ENCODE results near the gene GRK5. TPM values are rescaled to one million over a fixed set of nuclear protein-coding genes. Genes with fewer than 3 reads are reported as not detected.

Gene GRK5
- total RNA-seq, 2 donors from 2014 or later: 24.8 to 28.1 TPM

DNA sequence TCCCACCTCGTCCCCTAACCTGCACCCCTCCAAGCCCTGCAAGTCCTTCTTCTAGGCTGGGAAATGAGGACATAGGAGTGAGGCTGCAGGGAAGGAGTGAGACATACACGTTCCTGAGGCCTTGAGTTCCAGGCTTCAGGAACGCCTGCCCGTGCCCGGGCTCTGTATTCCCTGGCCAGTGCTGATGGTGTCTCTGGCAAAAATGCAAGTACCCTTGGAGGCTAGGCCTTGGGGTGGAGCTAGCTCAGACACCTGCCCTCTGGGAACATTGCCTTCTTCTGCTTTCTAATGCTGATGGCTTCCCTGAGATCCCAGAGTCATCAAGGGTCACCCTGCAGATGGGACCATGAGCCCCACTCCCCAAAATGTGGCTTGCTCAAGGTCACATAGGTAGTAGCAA, 76.0 kb downstream of the GRK5 start:
- Mint-ChIP-seq H3K4me3 (peak overlapping the region in 1 of 2 donors; percentile 52), H3K9me3 (no peaks in the 10 kb centered on the region), H3K36me3 (ENCODE audit: insufficient read depth in 2 of 2) (no peaks in the 10 kb centered on the region), H3K27me3 (ENCODE audit: low read depth) (no peaks in the 10 kb centered on the region), H3K4me1 (ENCODE audit: low read depth) (peaks cover 67% of the 10 kb centered on the region), H3K27ac (no peak overlapping the region)
- no peak for ATAC-seq (replicated peaks in 1 of 2)
- no peak for DNase-seq

DNA sequence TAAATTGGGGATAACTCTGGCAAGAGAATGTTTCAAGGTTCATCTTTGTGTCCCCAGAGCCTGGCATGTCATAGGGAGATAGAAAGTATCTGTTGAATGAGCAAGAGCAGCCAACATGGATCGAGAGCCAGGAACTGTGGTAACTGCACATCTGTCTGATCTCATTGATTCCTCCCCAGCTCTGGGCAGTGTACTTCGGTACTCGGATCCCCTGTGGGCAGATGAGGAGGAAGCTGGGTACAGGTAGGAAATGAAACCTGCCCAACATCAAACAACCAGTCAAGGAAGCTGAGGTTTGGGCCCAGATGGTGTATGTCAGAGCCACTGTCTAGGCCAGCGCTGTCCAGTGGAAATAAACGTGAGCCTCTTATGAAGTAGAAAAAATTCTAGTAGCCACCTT, 76.4 kb downstream of the GRK5 start:
- Mint-ChIP-seq H3K4me3 (peak overlapping the region in 1 of 2 donors; percentile 52), H3K27ac (no peak overlapping the region), H3K27me3 (ENCODE audit: low read depth) (no peaks in the 10 kb centered on the region), H3K4me1 (ENCODE audit: low read depth) (peaks cover 70% of the 10 kb centered on the region), H3K9me3 (no peaks in the 10 kb centered on the region), H3K36me3 (ENCODE audit: insufficient read depth in 2 of 2) (no peaks in the 10 kb centered on the region)
- DNase-seq (no peak), ATAC-seq (replicated peaks in 1 of 2) (peak; percentile 65 to 74)

DNA sequence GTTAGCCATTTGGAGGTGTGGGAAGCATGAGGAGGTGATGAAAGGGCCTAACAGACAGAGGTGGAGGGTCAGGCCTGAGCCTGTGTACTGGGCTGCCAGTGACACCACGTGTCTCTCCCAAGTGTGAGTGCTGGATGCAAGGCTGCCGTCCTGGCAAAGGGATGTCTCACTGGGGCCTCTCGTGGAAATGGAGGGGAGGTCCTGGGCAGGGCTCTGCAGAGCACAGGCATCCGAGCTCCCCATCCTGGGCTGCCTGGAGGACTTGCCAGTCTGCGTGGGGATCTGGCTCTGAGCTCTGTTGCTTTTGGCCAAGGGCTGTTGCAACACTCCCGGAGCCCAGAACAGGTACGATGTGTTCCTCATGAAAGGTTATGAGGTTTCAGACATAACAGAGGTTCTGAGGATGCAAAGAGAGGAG, 77.3 kb downstream of the GRK5 start:
- Mint-ChIP-seq H3K36me3 (ENCODE audit: insufficient read depth in 2 of 2) (no peaks in the 10 kb centered on the region), H3K4me3 (peak overlapping the region; percentile 69 to 77), H3K9me3 (no peaks in the 10 kb centered on the region), H3K27me3 (ENCODE audit: low read depth) (no peaks in the 10 kb centered on the region), H3K27ac (no peak overlapping the region), H3K4me1 (ENCODE audit: low read depth) (peaks cover 79% of the 10 kb centered on the region)
- ATAC-seq (replicated peaks in 1 of 2) (no peak), DNase-seq (no peak)

DNA sequence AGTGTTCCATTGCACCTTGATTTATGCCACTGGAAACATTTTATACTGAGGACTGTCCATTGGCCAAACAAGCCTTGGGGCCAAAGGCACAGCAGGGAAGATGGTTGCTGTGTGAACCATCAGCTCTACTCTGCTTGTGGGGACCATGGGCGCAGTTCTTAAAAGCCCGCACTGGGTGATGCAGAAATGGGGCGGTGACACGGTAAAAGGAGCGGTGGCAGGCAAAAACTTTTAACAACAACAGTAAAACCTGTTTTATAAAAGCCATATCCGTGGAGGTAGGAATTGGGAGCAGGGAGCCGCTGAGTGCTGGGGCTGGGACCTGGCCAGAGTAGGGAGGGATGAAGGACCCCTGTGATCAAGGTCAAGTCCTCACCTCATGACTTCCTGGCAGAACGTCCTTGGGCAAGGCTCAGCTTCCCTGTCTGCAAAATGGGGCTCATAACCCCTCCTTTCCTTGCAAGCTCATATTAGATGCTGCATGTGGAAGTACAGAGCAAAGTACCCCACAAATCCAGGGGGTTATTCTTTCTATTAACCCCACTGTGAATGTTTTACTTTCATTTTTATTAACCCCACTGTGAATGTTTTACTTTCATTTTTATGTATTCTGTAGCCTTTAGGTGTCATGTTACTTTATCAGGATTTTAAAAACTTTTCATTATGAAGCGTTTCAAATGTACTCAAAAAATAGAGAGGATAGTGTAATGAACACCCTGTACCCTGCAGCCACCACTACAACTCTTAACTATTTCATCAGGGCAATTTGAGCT, 78.3 kb downstream of the GRK5 start:
- Mint-ChIP-seq H3K4me3 (peak overlapping the region; percentile 77 to 87), H3K4me1 (ENCODE audit: low read depth) (peaks cover 84% of the 10 kb centered on the region), H3K27ac (peak overlapping the region; percentile 86), H3K27me3 (ENCODE audit: low read depth) (no peaks in the 10 kb centered on the region), H3K9me3 (no peaks in the 10 kb centered on the region), H3K36me3 (ENCODE audit: insufficient read depth in 2 of 2) (no peaks in the 10 kb centered on the region)
- DNase-seq (no peak), ATAC-seq (replicated peaks in 1 of 2) (peak; percentile 17 to 26)

DNA sequence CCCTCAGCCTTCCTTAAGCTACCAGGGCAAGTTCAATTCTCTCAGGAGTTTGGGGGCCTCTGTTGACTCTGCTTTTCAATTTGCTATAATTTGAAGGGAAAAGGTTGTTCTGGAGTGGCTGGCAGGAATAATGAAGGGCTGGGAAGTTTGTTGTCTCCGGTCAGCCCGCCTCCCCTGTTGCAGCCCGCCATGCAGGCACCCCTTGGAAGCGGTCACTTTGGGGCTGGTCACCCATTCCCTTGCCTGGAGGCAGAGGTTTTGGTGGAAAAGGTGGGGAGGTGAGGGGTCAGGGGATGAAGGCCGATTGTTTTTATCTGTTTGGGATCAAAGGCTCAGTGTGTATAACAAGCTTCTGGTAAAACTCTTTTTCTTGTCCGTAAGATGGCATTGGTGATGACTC, 79.1 kb downstream of the GRK5 start:
- no peaks in the 10 kb centered on the region for H3K9me3 Mint-ChIP-seq
- peaks cover 83% of the 10 kb centered on the region for H3K4me1 Mint-ChIP-seq (ENCODE audit: low read depth)
- no peaks in the 10 kb centered on the region for H3K27me3 Mint-ChIP-seq (ENCODE audit: low read depth)
- no peaks in the 10 kb centered on the region for H3K36me3 Mint-ChIP-seq (ENCODE audit: insufficient read depth in 2 of 2)
- DNase-seq: no peak
- no peak for ATAC-seq (replicated peaks in 1 of 2)
- H3K27ac Mint-ChIP-seq: peak overlapping the region; percentile 86
- H3K4me3 Mint-ChIP-seq: peak overlapping the region; percentile 77 to 87

DNA sequence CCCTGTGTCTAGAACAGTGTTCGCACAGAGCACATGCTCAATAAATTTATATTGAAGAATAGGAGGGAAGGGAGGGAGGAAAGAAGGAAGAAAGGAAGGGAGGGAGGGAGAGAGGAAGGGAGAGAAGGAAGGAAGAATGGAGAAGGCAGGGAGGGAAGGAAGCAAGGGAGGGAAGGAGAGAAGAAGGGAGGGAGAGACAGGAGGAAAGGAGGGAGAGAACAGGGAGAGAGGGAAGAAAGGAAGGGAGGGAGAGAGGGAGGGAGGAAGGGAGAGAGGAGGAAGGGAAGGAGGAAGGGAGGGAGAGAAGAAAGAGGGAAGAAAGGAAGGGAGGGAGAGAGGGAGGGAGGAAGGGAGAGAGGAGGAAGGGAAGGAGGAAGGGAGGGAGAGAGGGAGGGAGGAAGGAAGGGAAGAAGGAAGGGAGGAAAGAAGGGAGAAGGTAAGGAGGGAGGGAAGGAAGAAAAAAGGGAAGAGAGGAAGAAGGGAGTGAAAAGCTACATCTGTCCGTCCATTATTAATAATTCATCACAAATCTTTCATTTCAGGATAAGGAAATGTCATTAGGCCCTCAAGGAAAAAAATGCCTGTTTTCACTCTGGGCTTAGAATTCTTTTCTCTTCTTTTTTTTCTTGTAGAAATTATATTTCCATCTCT, 79.7 kb downstream of the GRK5 start:
- Mint-ChIP-seq H3K27ac (no peak overlapping the region), H3K4me3 (peak overlapping the region; percentile 77 to 87), H3K9me3 (no peaks in the 10 kb centered on the region), H3K4me1 (ENCODE audit: low read depth) (peaks cover 85% of the 10 kb centered on the region), H3K27me3 (ENCODE audit: low read depth) (no peaks in the 10 kb centered on the region), H3K36me3 (ENCODE audit: insufficient read depth in 2 of 2) (no peaks in the 10 kb centered on the region)
- ATAC-seq (replicated peaks in 1 of 2) (no peak), DNase-seq (no peak)

DNA sequence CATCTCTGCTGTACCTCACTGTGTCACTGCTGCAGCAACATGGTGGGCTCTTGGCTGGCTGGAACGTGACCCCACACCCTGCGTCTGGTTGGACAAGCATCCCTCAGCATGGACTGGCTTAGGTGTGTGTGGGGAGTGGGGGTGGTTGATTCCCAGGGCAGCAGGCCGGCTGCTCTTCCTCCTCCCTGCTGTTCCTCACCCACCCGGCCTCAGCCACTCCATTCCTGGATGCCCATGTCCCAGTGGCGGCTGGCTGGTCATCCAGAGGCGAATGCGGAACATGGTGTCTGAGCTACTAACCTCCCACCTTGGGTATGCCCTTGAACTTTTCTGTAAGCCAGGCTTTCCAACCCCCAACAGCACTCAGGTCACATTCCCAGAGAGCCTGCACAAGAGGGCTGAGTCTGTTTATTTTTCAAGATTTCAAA, 81.2 kb downstream of the GRK5 start:
- Mint-ChIP-seq H3K27ac (no peak overlapping the region), H3K4me1 (ENCODE audit: low read depth) (peaks cover 90% of the 10 kb centered on the region), H3K4me3 (no peak overlapping the region), H3K36me3 (ENCODE audit: insufficient read depth in 2 of 2) (no peaks in the 10 kb centered on the region), H3K27me3 (ENCODE audit: low read depth) (no peaks in the 10 kb centered on the region), H3K9me3 (no peaks in the 10 kb centered on the region)
- no peak for DNase-seq
- no peak for ATAC-seq (replicated peaks in 1 of 2)

DNA sequence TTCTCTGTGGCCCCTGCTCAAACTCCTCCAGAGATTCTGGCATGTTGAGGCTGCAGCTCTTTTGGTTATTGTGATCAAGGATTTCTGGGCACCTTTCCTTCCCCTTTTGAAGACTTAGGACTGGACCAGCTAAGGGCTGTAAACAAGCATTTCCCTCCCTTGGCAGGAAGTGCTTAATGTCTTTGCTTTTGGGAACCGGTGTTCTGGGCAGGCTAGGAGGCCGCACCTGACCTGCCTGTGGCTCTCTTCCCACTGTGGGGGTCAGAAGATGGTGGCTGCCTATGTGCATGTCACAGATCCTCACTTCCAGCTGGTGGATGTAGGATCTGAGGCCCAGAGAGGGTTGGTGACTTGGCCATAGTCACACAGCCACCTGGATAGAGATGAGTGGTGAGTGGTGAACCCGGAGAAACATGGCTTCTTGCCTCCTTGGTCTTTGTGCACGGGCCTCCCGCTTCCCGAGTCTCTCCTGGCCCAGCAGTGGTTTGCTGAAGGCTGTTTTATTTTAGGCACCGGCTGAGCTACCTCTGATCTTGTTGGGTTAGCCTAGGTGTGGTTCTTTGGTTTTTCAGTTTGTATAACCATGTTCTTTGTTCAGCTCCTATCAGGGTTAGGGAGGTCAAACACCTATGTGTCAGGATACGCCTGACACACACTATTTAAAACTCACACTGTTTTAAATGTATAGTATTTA, 82.0 kb downstream of the GRK5 start:
- Mint-ChIP-seq H3K27ac (peak overlapping the region; percentile 43), H3K27me3 (ENCODE audit: low read depth) (no peaks in the 10 kb centered on the region), H3K4me3 (peak overlapping the region; percentile 48), H3K36me3 (ENCODE audit: insufficient read depth in 2 of 2) (no peaks in the 10 kb centered on the region), H3K4me1 (ENCODE audit: low read depth) (peaks cover 84% of the 10 kb centered on the region), H3K9me3 (no peaks in the 10 kb centered on the region)
- peak; percentile 48 to 68 for ATAC-seq (replicated peaks in 1 of 2)
- no peak for DNase-seq

DNA sequence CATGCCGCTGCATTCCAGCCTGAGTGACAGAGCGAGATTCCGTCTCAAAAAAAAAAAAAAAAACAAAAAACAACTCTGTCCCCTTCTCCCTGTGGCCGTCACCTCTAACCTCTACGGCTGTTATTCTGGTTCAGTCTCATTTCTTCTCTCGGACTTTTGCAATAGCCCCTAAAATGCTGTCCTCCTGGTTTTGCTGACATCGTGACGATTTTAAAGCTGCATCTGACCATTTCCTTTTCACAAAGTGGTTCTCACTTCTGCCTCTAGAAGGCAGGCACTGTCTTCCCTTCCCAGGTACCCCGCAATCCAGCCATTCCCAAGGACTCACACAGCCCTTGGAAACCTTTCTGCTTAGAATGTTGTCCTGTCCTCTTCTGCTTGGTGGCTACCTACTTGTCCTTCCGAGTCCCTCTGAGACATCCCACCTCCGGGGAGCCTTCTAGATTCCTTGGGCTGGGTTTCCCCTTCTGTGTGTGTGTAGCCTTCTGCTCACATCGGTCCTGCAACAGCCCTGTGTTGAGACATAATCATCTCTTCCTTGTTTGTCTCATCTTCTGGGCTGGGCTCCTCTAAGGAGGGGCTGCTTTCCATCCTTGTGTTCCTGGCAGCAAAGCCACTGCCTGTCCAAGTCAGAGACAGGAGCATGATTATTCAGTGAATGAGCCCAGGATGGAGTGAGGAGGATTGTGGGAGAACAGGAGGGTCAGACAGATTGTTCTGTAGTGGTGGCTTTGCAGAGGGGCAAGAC, 83.1 kb downstream of the GRK5 start:
- Mint-ChIP-seq H3K4me3 (no peak overlapping the region), H3K4me1 (ENCODE audit: low read depth) (peaks cover 73% of the 10 kb centered on the region), H3K9me3 (no peaks in the 10 kb centered on the region), H3K27me3 (ENCODE audit: low read depth) (no peaks in the 10 kb centered on the region), H3K36me3 (ENCODE audit: insufficient read depth in 2 of 2) (no peaks in the 10 kb centered on the region), H3K27ac (no peak overlapping the region)
- DNase-seq (no peak), ATAC-seq (replicated peaks in 1 of 2) (no peak)

DNA sequence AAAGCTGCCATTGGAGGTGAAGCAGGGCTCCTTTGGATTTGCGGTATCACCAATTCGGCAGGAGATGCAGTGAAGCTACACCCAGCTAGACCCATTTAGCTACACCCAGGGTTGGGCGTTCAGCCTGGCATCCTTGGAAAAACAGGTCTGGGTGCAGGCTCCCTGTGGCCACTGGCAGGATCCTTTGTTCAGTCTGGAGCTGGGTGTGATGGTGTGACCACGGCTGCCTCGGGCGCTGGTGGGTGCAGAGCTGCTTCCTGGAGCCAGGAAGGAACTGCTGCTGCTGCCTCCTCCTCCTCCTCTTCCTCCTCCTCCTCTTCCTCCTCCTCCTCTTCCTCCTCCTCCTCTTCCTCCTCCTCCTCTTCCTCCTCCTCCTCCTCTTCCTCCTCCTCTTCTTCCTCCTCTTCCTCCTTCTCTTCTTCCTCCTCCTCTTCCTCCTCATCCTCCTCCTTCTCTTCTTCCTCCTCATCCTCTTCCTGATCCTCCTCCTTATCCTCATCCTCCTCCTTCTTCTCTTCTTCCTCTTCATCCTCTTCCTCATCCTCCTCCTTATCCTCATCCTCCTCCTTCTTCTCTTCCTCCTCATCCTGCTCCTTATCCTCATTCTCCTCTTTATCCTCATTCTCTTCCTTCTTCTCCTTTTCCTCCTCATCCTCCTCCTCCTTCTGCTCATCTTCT, 84.0 kb downstream of the GRK5 start:
- ATAC-seq (replicated peaks in 1 of 2): no peak
- no peak for DNase-seq
- Mint-ChIP-seq H3K4me3 (no peak overlapping the region), H3K9me3 (no peaks in the 10 kb centered on the region), H3K27me3 (ENCODE audit: low read depth) (no peaks in the 10 kb centered on the region), H3K36me3 (ENCODE audit: insufficient read depth in 2 of 2) (peaks cover 1 to 3% of the 10 kb centered on the region in 2 donors), H3K4me1 (ENCODE audit: low read depth) (peaks cover 64% of the 10 kb centered on the region), H3K27ac (no peak overlapping the region)

DNA sequence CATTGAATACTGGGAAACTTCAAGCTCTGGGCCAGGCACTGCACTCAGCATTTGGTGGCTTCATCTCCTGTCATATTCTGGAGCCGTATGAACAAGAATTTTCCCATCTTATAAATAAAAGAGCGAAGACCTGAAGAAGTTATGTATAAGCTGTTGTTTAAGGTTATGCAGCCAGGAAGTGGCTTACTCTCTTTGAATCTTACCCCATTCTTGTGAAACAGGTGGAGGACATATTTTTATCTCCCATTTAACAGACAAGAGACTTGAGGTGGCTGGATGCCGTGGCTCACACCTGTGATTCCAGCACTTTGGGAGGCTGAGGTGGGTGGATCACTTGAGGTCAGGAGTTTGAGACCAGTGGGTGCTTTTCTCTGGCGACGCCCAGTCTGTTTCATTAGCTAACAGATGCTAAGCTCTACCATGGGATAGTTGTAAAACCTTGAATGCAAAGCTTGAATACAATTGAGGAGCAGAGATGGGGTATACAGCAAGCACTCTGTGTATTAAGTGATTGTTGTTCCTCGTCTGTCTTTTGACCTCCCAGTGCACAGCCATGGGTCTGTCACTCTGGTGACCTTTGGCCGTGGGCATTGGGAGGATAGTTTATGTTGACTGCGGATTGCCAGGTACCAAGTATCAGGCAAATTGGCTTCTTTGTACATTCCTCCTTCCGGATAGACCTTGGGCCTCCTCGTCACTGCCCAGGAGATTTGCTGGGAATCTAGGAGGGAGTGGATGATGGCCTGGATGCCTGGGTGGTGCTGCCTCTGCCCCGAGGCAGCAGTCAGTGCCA, 85.8 kb downstream of the GRK5 start:
- peaks cover 46% of the 10 kb centered on the region for H3K4me1 Mint-ChIP-seq (ENCODE audit: low read depth)
- H3K4me3 Mint-ChIP-seq: peak overlapping the region in 1 of 2 donors; percentile 14
- no peak for DNase-seq
- H3K27me3 Mint-ChIP-seq (ENCODE audit: low read depth): no peaks in the 10 kb centered on the region
- no peaks in the 10 kb centered on the region for H3K9me3 Mint-ChIP-seq
- peaks cover 3 to 4% of the 10 kb centered on the region in 2 donors for H3K36me3 Mint-ChIP-seq (ENCODE audit: insufficient read depth in 2 of 2)
- peak overlapping the region; percentile 72 for H3K27ac Mint-ChIP-seq
- no peak for ATAC-seq (replicated peaks in 1 of 2)

DNA sequence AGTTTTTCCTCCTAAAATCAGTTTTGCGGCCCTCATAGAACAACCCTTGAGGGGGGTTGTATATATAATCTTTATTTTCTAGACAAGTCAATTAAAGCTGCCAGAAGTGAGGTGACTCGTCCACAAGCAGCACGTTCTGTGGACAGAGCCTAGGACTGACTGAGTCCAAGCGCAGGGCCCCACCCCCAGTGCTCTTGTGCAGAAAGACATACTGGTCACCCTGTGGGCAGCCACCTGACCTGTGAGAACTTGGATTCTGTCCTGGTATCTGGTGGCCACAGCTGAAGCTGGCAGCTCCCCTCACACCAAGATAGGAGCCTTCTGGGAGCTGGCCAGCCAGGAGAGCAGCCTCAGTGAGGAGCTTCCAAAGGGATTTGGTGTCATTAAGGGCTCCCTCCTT, 89.3 kb downstream of the GRK5 start:
- DNase-seq (no peak), ATAC-seq (replicated peaks in 1 of 2) (no peak)
- peaks cover 3 to 4% of the 10 kb centered on the region in 2 donors for H3K36me3 Mint-ChIP-seq (ENCODE audit: insufficient read depth in 2 of 2)
- H3K4me1 Mint-ChIP-seq (ENCODE audit: low read depth): peaks cover 40% of the 10 kb centered on the region
- H3K4me3 Mint-ChIP-seq: no peak overlapping the region
- H3K9me3 Mint-ChIP-seq: no peaks in the 10 kb centered on the region
- no peaks in the 10 kb centered on the region for H3K27me3 Mint-ChIP-seq (ENCODE audit: low read depth)
- H3K27ac Mint-ChIP-seq: no peak overlapping the region

Data from activated T-cell treated with anti-CD3 and anti-CD28 coated beads, Interleukin-2, amount 50 U/mL, for 72 hours (primary cell).